Skeletal muscle cell (primary cell): ENCODE results near the gene CCDC69.

ENCODE experiments used
- DNase-seq: peaks from one replicate; pipeline ENCODE4 v3.0.0-alpha.2; 2010; ENCODE audit warnings: low read depth
- H3K4me3 ChIP-seq: 2 replicates; pipeline ENCODE4 v1.5.1; 2011; ENCODE audit warnings: low read depth, mild to moderate bottlenecking, control low read depth, low read length, moderate library complexity

The CCDC69 gene

DNA sequence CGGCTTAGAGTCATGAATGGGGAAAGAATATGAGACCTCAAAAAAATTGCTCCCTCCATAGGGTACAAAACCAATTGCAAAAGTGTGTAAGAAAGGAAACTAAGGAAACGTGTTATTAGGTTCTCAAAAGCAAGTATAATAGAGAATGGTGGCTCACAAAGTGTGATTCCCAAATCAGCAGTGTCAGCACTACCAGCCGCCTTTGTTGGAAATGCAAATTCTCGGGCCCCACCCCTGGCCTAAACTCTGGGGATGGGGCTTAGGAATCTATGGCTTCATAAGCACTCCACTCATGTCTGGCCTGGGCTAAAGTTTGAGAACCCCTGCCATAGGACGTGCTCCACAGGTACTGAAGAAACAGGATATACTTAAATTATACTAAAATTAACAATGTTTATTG lies 1.6 kb upstream of the CCDC69 start:
- DNase-seq = no peak
- no peak overlapping the region for H3K4me3 ChIP-seq

- no peak for DNase-seq
- H3K4me3 ChIP-seq = no peak overlapping the region
Measured at GRCh38 chr5:151225071-151225470, 1.2 kb upstream of the CCDC69 start.

GRCh38 chr5:151224372-151224771 lies 480 bp upstream of the CCDC69 start:
- DNase-seq = no peak
- H3K4me3 ChIP-seq = peak overlapping the region; percentile 64

- H3K4me3 ChIP-seq = peak overlapping the region; percentile 64
- no peak for DNase-seq
Measured at GRCh38 chr5:151222790-151223446, 974 bp downstream of the CCDC69 start.

DNA sequence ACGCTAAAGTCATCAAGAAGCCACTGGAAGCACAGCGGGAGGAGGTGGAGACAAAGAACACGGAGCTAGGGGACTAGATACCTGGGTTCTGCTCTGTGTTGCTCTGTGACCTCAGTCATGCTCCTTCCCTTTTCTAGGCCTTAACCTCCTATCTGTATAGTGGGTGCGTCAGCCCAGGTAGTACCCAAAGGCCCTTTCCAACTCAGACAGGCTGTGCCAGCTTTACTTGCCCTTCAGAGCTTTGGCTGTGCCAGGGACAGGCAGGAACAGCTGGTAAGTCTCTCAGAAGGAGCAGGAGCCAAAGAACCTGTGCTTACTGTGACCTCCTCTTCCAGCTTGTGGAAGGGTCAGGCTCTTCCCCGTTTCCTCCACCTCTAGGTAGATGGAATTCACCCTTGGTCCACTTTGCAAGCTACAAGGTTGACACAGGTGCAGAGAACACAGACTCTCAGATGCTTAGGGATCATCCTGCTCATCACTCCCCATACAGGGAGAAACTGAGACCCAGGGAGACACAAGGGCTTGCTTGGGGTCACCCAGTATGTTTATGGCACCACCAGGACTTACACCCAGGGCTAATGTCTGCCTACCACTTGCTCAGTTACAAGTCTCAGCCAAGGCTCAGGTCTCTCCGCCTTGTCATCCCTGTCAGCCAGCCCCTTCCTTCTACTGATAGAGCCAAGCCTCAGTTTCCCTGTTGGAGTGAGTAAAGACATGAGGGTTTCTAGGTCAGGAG lies 1.7 kb downstream of the CCDC69 start:
- H3K4me3 ChIP-seq = no peak overlapping the region
- no peak for DNase-seq

- no peak for DNase-seq
- H3K4me3 ChIP-seq = no peak overlapping the region
Measured at GRCh38 chr5:151221574-151221973, 2.3 kb downstream of the CCDC69 start.

DNA sequence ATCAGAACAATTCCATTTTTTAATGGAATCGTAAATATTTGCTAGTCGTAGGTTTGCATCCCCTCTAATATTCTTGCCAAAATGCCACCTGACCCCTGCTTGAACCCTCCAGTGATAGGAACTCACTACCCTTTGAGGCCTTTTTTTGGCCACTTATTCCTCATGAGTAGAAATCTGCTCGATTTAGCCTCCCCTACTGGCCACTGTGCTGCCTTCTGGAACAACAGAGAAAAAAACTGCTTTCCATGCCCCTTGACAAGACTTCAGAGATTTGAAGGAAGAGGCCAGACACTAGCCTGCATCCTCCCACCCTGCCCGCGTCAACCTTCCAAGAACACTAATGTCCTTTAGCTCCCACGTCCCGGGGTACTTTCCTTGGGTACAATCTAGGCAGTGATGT lies 4.1 kb downstream of the CCDC69 start:
- no peak overlapping the region for H3K4me3 ChIP-seq
- no peak for DNase-seq

DNA sequence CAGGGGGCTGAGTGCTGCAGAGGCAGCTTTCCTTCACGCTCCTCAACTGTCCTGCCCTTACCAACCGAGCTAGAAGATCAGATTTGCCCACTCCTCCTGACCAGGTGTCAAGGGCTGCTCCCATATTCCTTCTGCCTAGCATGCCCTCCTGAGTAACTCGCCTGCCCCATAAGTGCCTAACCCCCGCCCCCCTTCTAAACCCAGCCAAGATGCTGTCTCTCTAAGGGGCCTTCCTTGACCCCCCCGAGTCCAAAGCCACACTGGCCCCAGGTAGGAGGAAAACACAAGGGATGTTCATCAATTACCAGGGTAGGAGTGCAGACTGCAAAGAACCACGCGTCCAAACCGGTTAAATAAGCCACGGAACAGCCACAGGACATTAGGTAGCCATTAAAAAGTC lies 4.8 kb downstream of the CCDC69 start:
- no peak for DNase-seq
- H3K4me3 ChIP-seq = no peak overlapping the region

DNA sequence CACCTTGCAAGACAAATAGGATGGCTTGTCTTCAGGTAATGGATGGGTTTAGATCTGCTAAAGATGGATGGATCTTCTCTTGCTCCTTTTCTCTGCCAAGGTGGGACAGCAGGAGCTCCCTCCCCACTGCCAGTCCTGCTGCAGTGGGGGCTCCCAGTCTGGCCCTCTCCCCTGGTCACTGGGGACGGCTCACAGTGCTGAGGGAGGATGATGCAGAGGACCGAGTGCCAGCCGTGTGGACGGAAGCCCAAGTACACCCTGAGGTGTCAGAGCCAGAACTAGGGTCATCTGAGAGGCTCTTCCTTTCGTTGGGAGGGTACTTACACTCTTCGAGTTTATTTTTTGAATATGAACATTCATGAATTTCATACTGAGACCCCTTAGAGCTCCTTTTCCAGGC lies 5.7 kb downstream of the CCDC69 start:
- H3K4me3 ChIP-seq = no peak overlapping the region
- DNase-seq = no peak

DNA sequence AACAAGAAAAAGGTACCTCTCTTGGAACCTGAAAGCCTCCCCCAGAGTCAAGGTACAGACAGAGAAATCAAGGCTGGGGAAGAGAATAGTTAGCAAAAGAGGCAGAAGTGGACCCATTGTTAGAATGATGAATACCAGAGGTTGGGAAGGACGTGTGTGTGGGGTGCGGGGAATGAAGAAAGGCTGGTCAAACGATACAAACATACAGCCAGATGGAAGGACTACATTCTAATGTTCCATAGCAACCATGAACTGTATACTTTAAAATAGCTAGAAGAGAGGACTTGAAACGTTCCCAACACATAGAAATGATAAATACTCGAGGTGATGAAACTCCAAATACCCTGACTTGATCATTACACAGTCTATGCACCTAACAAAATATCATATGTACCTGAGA lies 7.1 kb downstream of the CCDC69 start:
- DNase-seq = no peak
- H3K4me3 ChIP-seq = no peak overlapping the region

DNA sequence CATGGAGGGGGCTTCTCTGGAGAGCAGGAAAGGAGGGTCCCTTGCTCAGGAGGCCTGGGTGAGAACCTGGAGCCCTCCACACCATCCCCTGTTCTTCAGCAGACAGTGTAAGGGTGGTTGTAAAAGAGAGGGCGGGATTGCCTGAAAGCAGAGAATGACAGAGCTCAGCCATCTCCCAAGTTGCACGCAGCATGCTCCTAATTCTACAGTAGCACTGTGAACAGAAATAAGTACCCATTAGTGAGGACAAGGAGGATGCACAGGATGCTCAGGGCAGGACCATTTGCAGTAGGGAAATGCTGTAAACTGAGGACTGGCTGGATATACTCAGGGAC lies 8.4 kb downstream of the CCDC69 start:
- no peak for DNase-seq
- no peak overlapping the region for H3K4me3 ChIP-seq

GRCh38 chr5:151214614-151215545 lies 9.0 kb downstream of the CCDC69 start:
- no peak for DNase-seq
- no peak overlapping the region for H3K4me3 ChIP-seq

GRCh38 chr5:151213803-151214613 lies 9.9 kb downstream of the CCDC69 start:
- no peak overlapping the region for H3K4me3 ChIP-seq
- no peak for DNase-seq

GRCh38 chr5:151212406-151212798 lies 11.5 kb downstream of the CCDC69 start:
- no peak for DNase-seq
- H3K4me3 ChIP-seq = no peak overlapping the region

- DNase-seq = no peak
- no peak overlapping the region for H3K4me3 ChIP-seq
Measured at GRCh38 chr5:151208481-151208914, 15.4 kb downstream of the CCDC69 start.

DNA sequence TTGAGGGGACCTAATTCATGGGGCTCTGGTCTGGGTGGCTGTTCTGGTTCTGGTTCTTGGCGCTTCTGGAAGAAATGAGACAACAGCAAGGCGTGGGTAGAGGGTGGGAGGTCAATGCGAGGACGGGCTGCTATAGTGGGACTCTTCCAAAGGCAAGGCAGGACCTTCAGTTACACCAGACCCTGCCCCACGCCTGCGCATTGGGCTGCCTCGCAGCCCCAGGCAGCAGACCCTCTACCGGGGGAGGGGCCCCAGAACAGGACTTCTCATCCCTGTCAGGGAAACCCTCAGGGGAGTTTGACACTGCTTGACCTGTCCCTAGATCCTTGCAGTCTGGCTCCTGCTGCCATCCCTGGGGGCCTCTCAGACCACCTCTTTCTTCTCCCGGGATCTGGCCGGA lies 18.5 kb downstream of the CCDC69 start:
- H3K4me3 ChIP-seq = no peak overlapping the region
- DNase-seq = no peak

- no peak overlapping the region for H3K4me3 ChIP-seq
- DNase-seq = no peak
Measured at GRCh38 chr5:151204051-151204450, 19.8 kb downstream of the CCDC69 start.

DNA sequence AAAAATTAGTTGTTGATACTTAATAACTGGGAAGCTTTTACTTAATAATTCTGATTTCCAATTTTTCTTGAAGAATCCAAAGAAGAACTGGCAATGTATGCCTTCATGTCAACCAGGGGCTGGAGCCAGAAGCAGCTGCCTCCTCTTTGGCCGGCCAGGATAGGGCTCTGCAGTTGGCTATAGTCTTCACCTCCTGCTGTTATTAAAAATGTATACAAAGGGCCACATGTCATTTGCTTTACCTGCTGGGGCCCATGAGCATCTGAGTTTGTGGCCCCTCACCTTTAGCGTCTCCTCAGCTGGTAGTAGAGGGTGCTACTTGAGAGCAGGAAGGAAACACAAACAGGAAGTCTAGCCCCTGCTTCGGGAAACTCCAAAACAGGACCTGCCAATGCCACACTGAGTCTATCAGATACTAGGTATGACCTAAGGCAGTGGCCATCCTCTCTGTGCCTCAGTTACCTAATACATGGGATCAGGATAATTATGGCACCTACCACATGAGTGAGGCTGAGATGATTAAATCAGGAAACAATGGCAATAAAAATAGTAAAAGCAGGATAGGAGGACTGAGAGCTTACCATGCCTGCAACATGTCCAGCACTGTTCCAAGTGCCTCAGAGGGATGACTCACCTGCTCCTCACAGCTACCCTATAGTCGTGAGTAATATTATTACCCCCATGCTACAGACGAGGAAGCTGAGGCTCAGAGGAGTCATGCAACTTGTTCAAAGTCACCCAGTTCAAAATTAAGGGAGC lies 21.3 kb downstream of the CCDC69 start:
- no peak for DNase-seq

More for the DNA sequence above, 21.3 kb downstream of the CCDC69 start:
- H3K4me3 ChIP-seq = no peak overlapping the region
